ES-I3 (cell line): ENCODE results near the gene UBR4.
"Not testable (repeated sequence)": the region's sequence is repeated elsewhere in the genome, so short reads cannot be mapped to it uniquely, and the experiment has no call there.

Experiments
- H3K36me3 ChIP-seq: 2 replicates; pipeline ENCODE4 v1.6.1; 2013; ENCODE audit warnings: mild to moderate bottlenecking, low read length, control low read depth, moderate library complexity; ENCODE audit not compliant: insufficient read depth
- H3K4me1 ChIP-seq: 2 replicates; pipeline ENCODE4 v1.6.1; 2013; ENCODE audit warnings: mild to moderate bottlenecking, control low read depth, low read length; ENCODE audit not compliant: insufficient read depth
- H3K9ac ChIP-seq: 2 replicates; pipeline ENCODE4 v1.6.1; 2013; ENCODE audit warnings: low read depth, mild to moderate bottlenecking, low read length, moderate library complexity
- H3K9me3 ChIP-seq: 2 replicates; pipeline ENCODE4 v1.6.1; 2013; ENCODE audit warnings: mild to moderate bottlenecking, low read length, moderate library complexity; ENCODE audit not compliant: control insufficient read depth, insufficient read depth

The UBR4 gene

DNA sequence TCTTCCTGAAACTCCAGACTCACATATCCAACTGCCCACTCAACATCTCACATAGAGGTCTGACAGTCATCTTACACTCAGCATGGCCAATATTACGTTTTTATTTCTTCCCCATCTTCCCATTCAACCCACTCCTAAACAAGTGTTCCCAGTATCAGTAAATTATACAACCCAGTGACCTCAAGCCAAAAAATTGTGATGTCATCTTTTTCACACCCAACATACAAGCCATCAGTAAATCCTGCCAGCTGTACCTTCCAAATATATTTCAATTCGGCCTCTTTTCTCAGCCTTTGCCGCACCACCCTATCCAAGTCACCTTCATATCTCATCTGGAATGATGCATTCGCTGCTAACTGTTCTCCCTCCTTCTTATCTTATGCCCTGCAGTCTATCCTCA is 19.6 kb downstream of the UBR4 start:
- peaks cover 49% of the 10 kb centered on the region for H3K36me3 ChIP-seq

DNA sequence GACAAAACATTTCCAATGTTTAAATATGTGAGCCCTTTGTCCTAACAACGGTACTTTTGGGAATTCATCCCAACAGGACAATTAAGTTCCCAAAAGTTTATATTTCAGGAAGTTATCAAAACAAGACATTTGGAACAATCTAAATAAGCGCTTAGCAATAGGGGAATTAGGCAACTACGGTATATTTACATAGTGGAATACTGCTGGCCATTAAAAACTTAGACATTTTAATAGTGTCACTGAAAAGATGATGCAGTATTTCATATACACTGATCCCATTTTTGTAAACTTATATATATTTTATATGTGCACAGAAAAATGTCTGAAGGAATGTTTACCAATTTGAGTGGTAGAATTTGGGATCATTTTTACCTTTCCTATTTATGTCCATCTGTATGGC is 20.8 kb downstream of the UBR4 start:
- Histone ChIP-seq H3K9me3 (no peaks in the 10 kb centered on the region), H3K36me3 (peaks cover 54% of the 10 kb centered on the region), H3K9ac (no peak overlapping the region), H3K4me1 (no peaks in the 10 kb centered on the region)

More for the DNA sequence above, 19.6 kb downstream of the UBR4 start:
- H3K4me1 ChIP-seq: no peaks in the 10 kb centered on the region
- H3K9ac ChIP-seq: no peak overlapping the region
- no peaks in the 10 kb centered on the region for H3K9me3 ChIP-seq

DNA sequence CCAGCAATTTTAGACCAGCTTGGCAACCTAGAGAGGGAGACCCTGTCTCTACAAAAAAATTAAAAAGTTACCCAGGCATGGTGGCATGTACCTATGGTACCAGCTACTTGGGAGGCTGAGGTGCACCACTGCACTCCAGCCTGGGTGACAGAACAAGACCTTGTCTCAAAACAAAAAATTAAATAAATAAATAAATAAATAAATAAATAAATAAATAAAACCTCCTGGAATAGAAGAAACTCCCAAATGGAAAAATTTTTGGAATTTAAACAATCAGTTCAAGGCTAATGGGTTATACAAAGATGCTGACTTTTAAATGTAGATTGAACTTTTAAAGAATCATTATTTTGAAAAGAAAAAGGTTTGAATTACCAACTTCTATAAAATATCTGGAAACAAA is 22.2 kb downstream of the UBR4 start:
- H3K9ac ChIP-seq: no peak overlapping the region
- H3K4me1 ChIP-seq: no peaks in the 10 kb centered on the region
- no peaks in the 10 kb centered on the region for H3K9me3 ChIP-seq
- peaks cover 54% of the 10 kb centered on the region for H3K36me3 ChIP-seq

DNA sequence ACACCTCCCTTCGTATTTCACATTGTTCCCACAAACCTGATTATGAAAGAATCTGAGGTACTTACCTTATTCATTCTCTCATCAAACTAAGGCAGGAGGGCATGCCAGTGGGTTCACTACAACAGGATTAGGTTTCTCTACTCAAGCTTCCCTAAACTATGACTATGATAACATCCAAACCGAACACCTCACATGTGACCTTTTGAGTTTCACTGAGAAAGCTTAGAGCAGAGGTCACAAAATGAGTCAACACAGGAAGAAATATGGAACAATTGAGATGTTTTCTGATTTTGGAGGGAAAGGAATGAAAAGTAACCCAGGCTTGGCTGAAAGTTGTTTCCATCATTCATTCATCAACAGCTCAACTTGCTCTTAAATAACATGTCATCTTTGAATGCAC is 24.1 kb downstream of the UBR4 start:
- no peak overlapping the region for H3K9ac ChIP-seq
- H3K36me3 ChIP-seq: peaks cover 55% of the 10 kb centered on the region
- no peaks in the 10 kb centered on the region for H3K4me1 ChIP-seq
- H3K9me3 ChIP-seq: no peaks in the 10 kb centered on the region

DNA sequence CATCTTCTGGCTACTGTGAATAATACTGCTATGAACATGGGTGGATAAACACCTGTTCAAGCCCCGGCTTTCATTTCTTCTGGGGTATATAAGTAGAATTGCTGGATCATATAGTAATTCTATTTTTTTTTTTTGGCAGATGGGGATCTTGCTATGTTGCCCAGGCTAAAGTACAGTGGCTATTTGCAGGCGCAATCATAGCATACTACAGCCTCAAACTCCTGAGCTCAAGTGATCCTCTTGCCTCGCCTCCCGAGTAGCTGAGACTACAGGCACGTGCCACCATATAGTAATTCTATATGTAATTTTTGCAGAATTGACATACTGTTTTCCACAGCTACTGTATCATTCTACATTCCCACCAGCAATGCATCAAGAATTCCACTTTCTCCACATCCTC is 27.8 kb downstream of the UBR4 start:
- peaks cover 57% of the 10 kb centered on the region for H3K36me3 ChIP-seq
- no peaks in the 10 kb centered on the region for H3K4me1 ChIP-seq
- no peaks in the 10 kb centered on the region for H3K9me3 ChIP-seq
- no peak overlapping the region for H3K9ac ChIP-seq

DNA sequence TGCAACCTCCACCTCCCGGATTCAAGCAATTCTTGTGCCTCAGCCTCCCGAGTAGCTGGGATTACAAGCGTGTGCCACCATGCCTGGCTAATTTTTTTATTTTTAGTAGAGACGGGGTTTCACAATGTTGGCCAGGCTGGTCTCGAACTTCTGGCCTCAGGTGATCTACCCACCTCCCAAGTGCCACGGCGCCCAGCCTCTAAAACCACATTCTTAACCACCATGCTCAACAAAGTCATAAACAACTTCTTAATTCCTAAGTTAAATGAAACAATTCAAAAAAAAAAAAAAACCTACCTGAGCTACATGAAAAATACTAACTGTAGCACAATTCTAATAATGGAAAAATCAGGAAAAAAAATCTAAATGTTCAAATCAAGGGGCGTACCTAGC is 29.8 kb downstream of the UBR4 start:
- H3K9me3 ChIP-seq, H3K4me1 ChIP-seq, H3K9ac ChIP-seq: not testable (repeated sequence)
- peaks cover 54% of the 10 kb centered on the region for H3K36me3 ChIP-seq

DNA sequence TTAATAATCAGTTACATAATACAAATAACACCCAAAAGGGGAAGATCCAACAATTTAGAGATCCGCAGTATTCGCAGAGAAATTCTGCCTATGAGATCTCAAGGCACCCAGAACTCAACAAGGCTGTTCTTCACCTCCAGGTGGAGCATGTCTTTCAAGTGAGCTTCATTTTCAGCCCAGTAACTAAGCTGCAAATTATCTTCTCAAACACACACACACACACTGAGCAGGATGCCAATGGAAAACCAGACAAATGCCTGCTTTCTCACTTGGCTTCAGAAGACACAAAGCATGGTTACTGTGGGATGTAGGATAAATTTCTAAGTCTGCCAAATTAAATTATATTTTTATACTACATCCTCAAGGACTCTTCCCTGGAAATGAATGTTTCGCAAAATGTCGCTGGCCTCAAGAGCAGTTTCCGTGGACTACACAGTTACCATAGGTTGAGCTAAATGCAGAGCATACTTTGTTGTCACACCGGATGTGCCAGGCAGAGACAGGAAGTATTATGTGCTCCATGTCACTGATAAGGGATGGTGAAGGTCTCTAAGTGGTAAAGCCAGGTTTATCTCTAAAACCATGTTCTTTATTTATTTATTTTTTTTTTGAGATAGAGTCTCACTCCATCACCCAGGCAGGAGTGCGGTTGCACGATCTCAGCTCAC is 30.3 kb downstream of the UBR4 start:
- Histone ChIP-seq H3K9me3 (no peaks in the 10 kb centered on the region), H3K36me3 (peaks cover 57% of the 10 kb centered on the region), H3K9ac (no peak overlapping the region), H3K4me1 (no peaks in the 10 kb centered on the region)

DNA sequence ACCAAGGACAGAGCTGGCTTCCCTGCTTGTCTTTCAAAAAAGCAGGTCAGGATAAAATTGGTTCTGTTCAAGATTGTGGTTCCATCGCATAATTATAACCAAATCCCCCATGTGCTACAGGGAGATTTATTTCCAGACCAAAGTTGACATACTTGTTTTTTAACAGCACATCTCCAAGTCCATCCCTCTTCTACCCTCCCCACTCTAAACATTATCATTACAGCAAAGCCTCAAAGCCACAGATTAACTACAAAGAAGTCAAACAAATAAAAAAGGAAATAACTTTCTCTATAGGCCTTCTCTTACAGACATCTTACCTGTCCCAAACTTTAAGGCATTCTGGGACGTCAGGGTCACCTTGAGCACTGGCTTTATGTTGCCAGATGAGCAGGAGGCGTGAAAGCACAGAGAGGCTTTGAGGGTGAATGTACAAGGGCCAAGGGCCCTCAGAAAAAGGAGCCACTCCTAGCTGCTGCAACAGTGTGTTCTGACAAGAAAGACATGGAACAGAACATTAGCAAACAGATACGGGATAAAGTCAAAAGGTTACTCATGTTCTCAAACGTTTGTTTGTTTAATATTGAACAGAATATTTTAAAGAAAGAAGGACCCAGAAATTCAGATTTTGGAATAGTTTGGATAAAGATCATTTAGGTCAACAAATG is 31.2 kb downstream of the UBR4 start:
- H3K4me1 ChIP-seq: no peaks in the 10 kb centered on the region
- no peak overlapping the region for H3K9ac ChIP-seq
- peaks cover 58% of the 10 kb centered on the region for H3K36me3 ChIP-seq
- no peaks in the 10 kb centered on the region for H3K9me3 ChIP-seq

DNA sequence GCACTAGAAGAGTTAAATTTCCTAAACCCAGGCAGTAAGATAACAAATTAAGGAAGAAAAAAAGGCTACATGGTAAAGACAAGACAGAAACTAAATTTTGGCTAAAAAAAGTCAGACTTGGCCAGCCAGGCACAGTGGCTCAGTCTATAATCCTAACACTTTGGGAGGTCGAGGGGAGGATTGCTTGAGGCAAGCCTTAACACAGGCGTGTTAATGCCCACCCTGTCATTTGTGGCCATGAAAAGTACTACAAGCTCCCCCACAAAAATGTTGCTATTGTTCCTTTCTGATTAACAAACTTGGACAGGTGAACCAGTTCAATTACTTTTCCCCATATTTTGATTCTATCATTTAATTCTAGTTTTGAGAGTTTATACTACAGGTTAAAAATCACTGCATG is 32.3 kb downstream of the UBR4 start:
- H3K4me1 ChIP-seq: no peaks in the 10 kb centered on the region
- no peaks in the 10 kb centered on the region for H3K9me3 ChIP-seq
- H3K9ac ChIP-seq: no peak overlapping the region
- peaks cover 63% of the 10 kb centered on the region for H3K36me3 ChIP-seq

DNA sequence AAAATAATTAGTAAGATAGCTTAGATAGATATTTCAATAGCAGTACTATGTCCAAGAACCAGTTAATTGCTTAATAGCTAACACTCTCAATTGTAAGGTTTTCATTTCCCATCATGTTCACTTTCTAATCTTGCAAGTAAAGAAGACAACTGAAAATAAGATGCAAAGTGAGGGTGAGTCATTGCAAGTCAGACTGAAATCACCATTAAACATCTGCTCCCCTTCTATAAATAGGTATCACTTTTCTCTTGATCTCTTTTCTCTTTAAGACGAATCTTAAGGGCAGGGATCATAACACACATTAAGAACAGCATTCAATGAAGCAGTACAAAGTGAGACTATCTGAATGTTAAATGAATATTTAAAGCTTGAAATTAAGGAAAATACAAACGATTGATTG is 40.4 kb downstream of the UBR4 start:
- peaks cover 74% of the 10 kb centered on the region for H3K36me3 ChIP-seq
- no peaks in the 10 kb centered on the region for H3K4me1 ChIP-seq
- no peak overlapping the region for H3K9ac ChIP-seq
- H3K9me3 ChIP-seq: no peaks in the 10 kb centered on the region

DNA sequence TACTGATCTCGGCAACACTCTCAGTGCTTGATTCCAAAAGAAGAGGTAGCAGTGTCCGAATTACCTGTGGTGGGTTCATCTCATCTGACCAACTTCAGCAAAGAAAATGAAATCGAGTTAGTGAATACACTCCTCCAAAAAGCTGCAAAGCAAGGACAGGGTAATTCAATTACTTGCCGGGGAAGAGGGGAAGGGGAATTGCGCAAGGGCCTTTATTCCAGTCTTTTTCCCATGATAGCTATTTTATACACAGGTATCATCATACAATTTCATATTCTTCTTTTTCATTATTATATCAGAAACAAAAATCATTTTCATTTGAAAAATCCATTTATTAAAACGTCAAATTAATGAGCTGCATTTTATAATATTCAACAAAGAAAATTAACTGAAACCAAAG is 42.9 kb downstream of the UBR4 start:
- peaks cover 77% of the 10 kb centered on the region for H3K36me3 ChIP-seq
- H3K9ac ChIP-seq: no peak overlapping the region
- H3K4me1 ChIP-seq: no peaks in the 10 kb centered on the region
- no peaks in the 10 kb centered on the region for H3K9me3 ChIP-seq

DNA sequence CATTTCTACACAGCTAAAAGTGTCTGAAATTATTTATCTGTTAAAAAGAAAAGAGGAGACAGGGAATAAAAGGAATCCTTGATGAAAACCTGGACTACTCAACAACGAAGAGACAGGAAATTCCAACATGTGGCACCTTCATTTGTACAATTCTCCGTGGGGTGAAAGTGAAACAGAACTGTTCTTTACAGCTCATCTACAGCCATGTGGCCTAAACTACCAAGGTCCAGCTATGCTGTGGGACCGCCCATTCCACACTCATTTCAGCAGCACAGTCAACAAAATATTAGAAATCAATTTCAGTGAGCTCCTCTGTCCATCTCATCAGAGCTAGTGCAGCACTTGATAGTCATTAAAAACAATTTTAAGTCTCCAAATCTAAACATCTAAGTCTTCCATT is 44.0 kb downstream of the UBR4 start:
- Histone ChIP-seq H3K9me3 (no peaks in the 10 kb centered on the region), H3K4me1 (no peaks in the 10 kb centered on the region), H3K36me3 (peaks cover 80% of the 10 kb centered on the region), H3K9ac (no peak overlapping the region)

DNA sequence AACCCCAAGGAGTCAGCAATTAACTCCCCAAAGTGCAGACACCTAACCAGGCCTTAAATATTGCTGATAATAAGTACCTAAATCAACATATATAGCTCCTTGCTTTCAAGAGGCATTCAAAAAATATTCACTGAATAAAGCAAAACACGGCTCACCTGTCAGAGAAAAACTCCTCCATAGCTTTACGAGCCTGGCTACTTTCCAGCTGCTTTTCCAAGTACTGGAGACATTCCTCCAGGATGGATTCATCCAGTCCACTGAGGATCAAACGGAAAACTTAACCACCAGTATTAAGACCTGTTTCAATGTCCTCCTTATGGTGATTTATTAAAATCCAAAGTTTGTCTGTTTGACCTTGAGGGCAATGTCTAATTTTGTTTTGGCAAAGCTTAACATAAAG is 44.6 kb downstream of the UBR4 start:
- Histone ChIP-seq H3K9ac (no peak overlapping the region), H3K4me1 (no peaks in the 10 kb centered on the region), H3K9me3 (no peaks in the 10 kb centered on the region), H3K36me3 (peaks cover 80% of the 10 kb centered on the region)

DNA sequence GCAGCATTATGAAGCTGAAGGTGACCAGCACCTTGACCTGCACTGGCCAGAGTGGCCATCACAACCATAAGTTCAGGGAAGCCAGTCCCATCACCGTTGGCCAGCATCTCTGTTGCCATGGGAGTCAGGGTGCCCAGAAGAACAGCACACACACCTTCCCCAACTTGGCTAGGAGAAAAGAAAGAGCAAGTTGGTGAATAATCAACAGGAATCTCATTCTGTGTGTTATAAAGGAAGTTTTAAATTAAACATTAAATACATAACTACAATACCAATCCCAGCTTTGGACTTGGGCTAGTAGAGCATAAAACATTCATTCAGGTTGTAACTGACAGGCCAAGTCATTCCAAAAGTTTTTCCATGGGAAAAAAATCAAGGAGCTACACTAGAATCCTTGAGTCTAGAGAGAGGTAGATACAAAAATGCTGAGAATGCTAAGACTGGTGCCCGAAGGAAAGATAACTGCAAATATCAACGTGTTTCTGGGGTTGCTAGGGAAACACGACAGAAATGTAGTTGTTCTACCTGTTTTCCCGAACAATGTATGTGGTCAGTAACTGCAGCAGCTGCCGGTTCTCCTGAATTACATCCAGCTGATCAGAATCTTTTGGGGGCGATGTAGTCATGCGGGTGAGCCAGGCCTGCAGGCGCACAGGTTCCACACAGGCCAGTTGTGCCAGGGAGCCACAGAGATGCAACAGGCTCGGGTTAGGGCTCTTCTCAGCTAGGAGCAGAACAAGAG is 45.6 kb downstream of the UBR4 start:
- Histone ChIP-seq H3K9me3 (no peaks in the 10 kb centered on the region), H3K4me1 (no peaks in the 10 kb centered on the region), H3K36me3 (peaks cover 85% of the 10 kb centered on the region), H3K9ac (no peak overlapping the region)

DNA sequence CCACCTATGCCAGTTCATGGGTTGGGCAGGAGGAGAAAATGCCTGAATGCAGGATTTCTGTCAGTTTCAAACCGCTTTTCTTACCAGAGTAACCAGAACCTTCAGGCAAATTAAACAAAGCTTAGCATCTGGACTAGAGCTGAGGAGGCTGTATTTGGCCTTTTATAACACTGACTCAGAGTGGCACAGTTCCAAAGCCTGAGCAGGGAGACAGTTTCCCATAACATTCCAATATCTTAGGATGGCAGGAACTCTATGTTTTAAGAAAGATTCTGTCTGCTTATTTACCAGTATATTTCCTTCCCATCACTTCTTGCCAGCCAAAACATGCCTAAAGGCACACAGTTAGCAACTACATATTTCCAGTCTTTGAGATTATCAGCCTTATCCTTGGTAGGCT is 46.8 kb downstream of the UBR4 start:
- Histone ChIP-seq H3K9ac (no peak overlapping the region), H3K4me1 (no peaks in the 10 kb centered on the region), H3K9me3 (no peaks in the 10 kb centered on the region), H3K36me3 (peaks cover 83% of the 10 kb centered on the region)
